SKM-1 (cell line): Measurements from ENCODE around the gene TIMM17B.

Experiments used
- DNase-seq: peaks from one replicate; lab custom pipeline; 2025; ENCODE audit not compliant: unreplicated experiment; lab: John Stamatoyannopoulos, UW

TIMM17B gene

GRCh38 chrX:48897625-48898306, at the start of gene TIMM17B, which contains the start of gene PQBP1:
TSS of gene TIMM17B (minus strand) at chrX:48897768. CDS start at chrX:48897749, 19 bp downstream.
TSS of gene PQBP1 (plus strand) at chrX:48897930. CDS start at chrX:48898510, 580 bp downstream.
- DNase-seq, result peak; percentile 69

DNA sequence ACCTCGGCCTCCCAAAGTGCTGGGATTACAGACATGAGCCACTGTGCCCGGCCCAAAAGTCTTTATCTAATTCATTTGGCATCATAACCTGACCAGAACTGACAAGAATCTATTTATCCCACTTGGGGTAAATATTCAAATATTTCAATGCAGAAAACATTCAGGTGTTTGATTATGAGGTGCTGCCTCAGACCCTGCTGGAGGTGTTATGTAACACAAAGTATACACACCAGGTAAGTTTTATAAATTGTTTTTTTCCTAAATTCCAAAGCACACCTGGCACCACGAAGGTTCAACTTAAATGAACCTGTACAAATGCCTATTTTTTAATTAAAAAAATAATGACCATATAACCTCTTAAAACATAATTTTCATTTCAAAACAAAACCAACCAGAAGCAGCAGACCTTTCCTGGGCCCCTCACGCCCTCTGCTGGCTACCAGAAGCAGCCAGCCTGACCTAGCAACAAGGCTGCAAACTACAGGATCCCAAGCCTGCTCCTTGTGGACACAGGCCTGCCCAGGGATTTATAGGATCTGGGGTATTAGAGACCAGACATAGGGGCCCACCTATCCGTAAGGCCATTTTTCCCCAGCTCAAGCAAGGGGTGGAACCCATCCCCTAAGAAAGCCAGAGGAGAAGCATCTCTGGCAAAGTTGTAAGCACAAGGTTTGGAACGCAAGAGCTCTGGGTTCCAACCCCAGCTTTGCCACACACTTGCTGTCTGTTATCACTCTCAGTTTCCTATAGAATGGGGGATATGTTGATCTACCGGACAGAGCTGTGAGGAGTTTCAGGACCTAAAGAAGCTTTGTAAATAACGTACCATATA, 48.2 kb upstream of the TIMM17B start:
- no peak for DNase-seq

DNA sequence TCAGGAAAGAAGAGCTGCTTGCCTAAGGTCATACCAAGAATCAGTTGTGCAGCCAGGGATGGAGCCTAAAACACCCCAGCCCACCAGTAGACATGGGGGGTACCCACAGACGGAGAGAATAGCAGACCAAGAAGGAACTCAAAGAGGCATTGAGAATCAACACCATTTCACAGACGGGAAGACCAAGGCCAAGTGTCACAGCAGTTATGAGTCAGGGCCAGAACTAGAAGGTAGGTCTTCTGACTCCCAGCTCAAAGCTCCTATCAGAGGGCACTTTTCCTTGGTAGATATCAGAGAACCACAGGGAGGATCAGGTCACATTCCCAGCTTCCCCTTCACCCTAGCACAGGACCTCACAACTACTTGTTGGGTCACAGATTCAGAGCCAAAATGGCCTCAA, 45.3 kb upstream of the TIMM17B start:
- no peak for DNase-seq

- no peak for DNase-seq
Observed at GRCh38 chrX:48940404-48940955, 42.9 kb upstream of the TIMM17B start.

DNA sequence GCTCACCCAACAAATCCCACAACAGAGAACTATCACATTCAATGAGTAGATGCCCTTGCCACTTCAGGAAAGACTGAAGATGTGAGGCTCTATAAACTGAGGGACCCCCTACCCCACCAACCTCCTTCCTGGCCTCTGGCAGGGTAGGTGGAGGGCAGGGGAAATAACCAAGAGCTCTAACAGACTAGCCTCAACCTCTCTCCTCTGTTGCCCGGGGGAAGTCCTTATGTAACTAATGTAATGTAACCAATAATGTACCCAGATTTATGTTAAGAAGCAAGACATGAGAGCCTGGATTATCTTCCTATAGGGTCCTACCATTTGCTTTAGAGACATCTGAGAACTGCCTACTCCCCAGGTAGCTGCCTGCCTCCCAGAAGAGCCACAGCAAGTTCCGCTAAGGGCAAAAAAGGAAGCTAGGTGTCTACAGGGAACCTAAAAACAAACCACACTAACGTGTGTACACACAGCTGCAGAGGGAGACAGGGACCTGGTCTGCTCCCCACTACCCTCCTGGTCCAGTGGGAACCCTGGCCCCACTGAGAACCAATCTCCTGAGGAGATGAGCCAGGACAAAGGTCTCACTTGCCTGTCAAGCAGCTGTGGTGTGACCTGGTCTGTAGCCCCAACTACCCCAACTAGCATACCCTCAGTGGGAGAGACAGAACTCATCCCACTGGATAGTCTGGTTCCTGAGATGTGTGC, 42.1 kb upstream of the TIMM17B start:
- no peak for DNase-seq

DNA sequence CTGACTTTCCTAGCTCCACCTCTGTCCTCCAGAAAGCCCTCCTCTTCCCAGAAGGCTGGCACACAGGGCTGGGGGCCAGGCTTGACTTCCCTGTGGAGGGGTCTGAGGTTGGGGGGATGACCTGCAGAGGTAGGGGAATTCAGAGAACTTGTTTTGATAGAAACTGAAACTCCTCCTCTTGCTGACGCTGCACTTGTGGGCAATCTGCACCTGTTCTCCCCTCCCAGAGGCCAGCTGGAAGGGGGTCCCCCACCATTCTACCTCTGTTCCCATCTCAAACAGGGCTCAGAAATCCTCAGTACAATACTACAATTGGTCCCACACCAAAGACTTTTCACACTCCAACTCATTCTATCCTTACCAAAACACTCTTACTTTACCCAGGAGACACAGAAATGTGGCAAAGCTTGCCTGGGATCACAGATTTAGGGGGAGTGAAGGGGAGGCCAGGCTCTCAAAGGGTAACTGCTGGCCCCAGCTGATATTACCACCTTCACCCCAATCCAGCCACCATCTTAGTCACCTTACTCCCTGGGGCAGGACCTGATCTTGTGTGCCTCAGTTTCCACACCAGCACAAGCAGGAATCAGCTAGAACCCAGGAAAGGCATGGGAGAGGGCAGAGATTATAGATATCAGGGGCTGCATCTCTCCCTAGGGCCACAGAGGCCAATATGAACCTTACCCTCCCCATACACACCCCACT, 41.3 kb upstream of the TIMM17B start:
- DNase-seq, result no peak

DNA sequence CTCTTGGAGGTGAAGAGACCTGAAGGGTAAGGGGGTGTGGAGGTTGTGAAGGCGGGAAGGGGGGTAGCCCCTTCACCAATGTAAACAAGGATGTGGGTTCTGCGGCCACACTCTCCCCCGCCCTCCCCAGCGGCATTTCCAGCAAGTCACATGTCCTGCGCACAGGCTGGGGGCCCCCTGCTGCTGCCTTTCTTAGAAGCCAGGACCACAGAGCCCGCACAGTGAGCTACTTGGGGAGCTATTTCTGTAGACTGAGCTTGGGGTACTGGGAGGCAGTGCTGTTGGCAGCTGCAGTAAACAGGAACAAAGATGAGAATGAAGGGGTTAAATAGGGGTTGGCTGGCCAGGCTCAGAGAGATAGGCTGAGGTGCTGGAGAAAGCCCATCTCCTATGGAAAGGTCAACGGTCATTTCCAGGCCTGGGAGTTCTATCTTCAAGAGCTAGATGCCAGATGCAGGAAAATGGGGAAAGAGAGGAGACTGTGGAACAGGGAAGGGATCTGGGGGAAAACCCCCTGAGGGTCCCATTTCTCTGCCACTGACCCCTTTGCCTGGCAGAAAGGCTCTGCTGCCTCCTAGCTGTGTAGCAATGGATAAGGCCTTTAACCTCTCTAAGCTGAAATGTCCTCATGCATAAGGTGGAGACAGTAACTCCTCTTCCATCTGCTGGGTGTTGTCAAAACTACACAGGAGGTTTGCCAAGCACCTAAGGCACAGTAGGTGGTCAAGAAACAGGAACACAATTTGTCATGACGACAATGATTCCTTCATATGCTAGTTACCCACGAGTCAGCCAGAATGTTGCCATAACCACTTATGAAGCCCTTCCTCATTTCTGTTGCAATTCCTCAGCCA, 39.7 kb upstream of the TIMM17B start:
- DNase-seq, result peak; percentile 58

DNA sequence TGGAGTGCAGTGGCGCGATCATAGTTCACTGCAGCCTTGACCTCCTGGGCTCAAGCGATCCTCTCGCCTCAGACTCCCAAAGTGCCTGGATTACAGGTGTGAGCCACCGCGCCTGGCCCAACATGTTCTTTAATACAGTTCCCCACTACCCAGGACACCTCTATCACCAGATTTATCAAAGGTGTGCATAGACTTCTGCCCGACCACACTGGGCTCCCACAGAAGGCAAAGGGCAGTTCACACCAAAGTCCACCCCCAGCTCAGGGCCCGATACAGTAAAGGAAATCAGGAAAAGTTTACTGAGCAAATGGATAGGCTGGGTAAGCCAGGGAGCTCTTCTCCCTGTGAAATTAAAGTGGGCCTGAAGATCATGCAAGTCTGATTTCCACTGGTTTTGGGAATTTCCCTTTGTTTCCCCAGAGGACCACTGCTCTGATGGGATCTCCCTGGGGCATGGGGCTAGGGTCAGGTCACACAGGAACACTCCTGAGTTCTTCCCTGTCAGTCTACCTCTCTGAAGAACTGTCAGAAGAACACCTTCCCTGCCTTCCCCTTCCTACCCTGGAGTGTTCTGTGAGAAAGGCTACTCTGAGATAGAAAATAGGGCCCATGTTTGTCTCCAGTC, 39.0 kb upstream of the TIMM17B start:
- no peak for DNase-seq

DNA sequence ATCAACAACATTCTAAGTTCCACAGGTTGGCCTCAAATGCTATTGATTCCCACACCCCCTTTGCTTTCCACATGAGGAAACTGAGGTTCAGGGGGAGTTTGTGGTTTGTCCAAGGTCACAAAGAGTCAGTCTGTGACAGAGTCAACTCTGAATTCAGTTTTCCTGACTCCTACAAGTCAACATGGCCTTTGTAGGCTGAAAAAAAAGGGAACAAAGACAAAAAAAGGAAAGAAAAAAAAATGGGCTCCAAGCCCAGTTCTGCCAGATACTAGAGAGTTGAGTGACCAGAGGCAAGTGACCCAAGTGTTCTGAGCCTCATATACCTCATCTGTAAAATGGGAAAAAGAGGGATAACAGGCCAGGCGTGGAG, 37.7 kb upstream of the TIMM17B start:
- DNase-seq, result no peak

DNA sequence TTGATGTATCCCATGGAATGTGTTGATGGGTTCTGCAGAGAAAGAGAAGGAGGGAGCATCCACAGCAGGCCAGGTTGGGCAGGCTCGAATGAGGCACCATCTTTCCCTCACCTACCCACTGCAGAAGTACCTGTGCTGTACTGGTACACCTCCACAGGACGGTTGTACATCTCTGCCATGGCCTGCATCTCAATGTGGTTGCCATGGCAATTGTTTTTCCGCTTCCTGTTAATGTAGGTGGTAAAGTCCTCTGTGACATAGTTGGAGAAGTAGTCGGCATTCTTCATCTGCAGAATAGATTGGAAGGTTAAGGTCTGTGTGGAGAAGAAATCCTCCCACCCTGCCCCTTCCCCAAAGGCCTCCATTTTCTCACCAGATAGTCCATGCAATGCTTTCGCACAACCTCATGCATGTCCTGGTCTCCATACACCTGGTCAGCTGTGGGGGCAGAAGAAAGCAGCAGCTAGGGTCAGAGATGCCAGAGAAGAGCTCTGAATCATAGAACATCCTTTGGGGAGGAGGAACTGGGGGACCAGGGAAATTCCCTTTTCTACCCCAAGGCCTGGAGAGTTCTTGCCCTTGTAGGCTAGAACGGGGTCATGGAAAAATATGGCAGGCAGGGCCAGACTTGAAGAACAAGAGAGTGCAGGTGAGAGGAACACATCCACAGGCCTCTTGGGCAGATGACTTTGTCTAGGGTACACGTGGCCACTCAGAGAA, 37.2 kb upstream of the TIMM17B start:
- DNase-seq, result no peak

DNA sequence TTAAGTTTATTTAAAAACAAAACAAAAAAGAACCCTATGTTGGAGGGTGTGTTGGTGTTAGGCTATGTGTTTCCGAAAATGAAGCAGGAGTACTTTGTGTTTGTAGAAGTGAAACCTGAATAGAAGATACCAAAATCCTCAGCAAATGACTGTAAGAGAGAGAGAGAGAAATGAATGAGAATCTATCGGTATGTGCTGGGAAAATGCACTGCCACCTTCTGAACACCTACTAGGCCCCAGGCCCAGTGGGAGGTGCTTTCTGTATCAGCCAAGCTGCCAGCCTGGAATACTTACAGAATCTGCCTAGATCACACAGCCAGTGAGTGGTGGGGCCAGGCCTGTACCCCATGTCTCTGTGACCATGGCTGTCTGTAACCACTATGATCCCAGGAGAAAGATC, 36.2 kb upstream of the TIMM17B start:
- DNase-seq, result no peak

- no peak for DNase-seq
Observed at GRCh38 chrX:48927736-48928382, 30.3 kb upstream of the TIMM17B start.

- DNase-seq, result no peak
Observed at GRCh38 chrX:48927123-48927522, 29.6 kb upstream of the TIMM17B start.

- no peak for DNase-seq
Observed at GRCh38 chrX:48924270-48924669, 26.7 kb upstream of the TIMM17B start.

DNA sequence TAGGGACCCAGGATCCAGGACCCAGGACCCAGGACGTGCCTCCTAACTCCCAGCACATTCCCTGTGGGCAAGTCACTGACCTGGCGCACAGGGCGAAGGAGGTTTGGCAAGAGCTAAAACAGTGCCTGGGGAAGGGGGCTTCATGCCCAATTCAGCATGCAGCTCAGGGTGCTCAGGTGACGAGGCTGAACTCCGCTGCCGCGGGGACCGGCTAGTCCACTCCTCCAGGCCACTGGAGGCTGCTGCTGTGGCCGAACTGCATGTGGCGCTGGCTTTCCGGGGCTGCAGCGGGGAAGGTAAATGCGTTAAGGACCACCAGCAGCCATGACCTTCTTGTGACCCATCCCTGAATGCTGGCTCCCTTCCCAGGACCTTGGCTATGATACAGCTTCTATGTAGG, 26.2 kb upstream of the TIMM17B start:
- no peak for DNase-seq

DNA sequence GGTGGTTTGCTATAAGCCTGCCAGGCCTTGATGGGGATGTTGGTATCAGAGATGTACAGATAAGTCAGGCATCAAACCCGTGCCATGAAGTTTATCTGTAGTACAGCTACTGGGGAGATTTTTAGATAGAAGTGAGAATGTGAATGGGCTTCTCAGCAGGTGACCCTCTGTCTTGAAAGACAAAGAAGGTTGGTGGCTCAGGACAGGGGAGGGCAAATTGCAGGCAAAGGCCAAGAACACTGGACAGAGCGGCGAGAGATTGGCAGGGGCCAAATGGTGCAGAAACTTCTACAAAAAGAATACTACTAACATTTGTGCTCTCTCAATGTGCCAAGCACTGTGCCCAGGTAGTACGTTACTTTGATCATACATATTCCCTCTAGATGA, 23.1 kb upstream of the TIMM17B start:
- no peak for DNase-seq

- DNase-seq, result no peak
Observed at GRCh38 chrX:48919947-48920717, 22.6 kb upstream of the TIMM17B start.
